Activated CD8-positive, alpha-beta memory T cell treated with anti-CD3 and anti-CD28 coated beads for 4 hours (primary cell): ENCODE data around the gene VANGL1.

Source experiments
- DNase-seq, 2 donors: peaks; one replicate each; pipeline ENCODE4 v3.0.0-alpha.2; 2020; ENCODE audit warnings: low read depth in 2 of 2

Gene VANGL1

GRCh38 chr1:115669002-115669673 is 27.4 kb downstream of the VANGL1 start:
- DNase-seq = no peak

DNA sequence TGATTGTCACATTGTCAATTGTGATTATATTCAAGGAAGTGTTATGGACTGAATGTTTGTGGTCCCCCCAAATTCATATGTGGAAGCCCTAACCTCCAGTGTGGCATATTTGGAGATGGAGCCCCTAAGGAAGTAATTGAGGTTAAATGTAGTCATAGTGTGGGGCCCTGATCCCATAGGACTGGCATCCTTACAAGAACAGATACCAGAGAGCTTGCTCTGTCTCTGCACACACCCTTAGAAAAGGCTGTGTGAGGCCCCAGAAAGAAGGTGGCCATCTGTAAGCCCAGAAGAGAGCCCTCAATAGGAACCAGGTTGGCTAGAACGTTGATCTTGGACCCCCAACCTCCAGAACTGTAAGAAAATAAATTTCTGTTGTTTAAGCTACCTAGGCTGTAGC is 28.1 kb downstream of the VANGL1 start:
- DNase-seq = no peak

DNA sequence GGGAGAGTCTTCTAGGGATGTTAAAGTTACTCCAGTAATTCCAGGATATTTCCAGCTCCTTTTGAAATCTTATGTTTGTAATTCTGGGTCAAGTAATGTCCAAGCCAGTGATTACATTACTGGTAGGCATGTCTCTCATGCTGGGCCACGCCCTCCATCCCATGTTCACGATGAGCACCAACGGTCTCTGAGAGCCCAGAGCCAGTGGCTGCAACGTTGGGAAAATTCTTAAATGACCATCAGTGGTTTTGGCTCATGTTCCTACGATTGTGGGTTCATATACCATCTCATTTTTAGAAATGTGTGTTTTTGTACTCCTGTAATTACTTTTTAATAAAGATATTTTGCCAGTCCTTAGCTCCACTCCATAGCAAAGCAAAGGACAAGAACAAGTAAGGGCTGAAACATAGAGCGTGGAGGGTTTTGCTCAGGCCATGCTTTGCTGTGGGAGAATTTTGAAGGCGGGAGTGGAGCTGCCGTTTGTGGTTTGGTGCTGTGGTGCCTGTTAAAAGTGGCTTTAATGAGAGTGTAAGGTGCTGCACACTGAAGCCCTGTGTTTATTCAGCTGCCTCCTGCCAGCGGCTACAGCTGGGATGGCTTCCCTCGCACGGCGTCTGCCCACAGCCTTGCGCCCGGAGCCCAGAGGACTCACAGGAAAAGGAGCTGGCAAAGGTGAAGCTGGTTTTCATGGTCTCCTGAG is 28.9 kb downstream of the VANGL1 start:
- DNase-seq = no peak

DNA sequence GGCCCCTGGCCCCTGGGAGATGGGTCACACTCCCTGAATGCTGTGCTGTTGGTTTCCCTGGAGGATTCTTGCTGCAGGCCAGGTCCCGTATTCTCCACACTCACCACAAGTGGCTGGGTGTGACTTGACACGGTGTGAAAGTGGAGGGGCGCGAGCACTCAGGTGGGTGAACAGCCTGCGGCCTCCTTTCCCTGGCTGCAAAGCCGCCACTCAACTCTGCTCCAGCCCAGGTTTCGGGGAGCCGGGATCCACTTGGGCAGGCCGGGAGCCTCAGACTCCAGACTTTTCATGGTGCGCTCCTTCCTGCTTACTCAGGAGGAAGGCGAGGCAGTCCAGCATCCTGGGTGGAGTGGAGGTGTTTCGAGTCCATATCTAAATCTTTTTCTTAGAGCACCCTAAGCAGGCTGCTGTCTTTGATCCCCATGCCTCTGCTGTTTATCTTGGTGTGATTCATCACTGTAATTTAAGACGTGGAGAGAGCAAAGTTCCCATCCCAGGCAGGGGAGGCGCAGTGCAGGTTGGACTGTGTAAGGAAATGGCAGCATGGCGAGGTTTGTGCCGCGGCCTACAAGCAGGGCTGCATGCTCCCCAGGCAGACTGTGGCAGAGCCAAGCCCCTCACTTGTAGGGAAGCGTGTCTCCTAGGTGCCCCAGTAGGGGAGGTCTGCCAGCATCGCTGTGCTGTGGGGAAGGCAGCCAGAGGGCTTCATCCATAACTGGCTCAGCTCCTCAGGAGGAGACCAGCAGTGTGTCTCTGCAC is 29.6 kb downstream of the VANGL1 start:
- no peak for DNase-seq

GRCh38 chr1:115672224-115673009 is 30.6 kb downstream of the VANGL1 start:
- DNase-seq = no peak

- DNase-seq = no peak
Observed at GRCh38 chr1:115676498-115677181, 34.9 kb downstream of the VANGL1 start.

- no peak for DNase-seq
Observed at GRCh38 chr1:115677182-115677555, 35.4 kb downstream of the VANGL1 start.

DNA sequence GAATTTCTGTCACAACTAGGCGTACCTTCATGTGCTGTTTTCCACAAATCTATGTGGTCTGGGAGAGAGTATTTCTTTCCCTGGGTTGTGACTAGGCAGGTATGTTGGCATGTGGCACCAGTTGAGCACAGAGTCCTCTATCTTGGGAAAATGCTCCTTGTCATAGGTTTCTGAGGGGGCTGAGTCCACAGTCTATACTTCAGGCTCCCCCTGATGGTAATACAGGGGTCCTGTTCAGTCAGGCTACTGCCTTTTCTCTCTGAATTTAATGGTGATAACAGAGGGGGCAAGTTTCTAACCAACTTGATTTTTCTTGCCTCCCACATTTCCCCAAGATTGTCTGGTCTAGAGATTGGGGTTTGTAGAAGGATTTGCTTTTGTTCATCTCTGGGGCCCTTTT is 35.8 kb downstream of the VANGL1 start:
- no peak for DNase-seq

- DNase-seq = no peak
Observed at GRCh38 chr1:115678141-115678540, 36.4 kb downstream of the VANGL1 start.

DNA sequence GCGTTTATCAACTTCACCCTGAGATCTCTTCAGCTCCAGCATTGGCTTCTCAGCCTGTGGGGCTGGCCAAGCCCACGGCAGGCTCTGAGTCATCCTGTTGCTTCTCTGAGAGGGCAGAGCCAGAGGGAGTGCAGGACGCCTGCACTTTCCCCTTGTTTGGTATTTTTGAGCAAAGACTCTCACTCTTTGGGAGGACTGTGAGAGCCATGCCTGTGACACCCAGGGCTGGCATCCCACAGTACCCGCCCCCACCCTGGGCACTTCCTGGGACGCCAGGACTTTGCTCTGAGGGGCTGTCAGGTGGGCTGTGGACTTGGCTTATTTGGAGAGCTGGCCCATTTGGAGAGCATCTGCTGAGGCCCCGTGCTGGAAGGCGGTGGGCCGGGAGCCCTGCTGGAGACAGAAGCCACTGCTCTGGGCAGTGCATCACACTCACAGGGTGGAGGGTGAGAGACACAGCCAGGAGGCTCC is 37.4 kb downstream of the VANGL1 start:
- no peak for DNase-seq

DNA sequence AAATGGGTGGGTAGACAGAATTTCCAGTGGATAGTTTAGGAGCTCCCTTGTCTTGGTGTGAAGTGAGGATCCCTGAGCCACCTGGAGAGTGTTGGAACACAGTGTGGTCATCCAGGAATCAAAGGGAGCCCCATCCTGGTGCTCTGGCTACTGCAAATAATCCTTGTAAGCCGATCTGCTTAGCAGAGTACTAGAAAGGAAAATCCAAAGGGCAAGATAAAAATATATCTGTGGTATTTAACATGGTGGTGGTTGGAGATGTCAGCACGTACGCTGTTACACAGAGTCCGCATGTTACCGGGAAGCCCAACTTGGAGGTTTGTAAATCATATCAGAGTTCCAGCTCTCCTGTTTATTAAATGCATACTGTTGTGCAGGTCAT is 39.0 kb downstream of the VANGL1 start:
- DNase-seq = no peak

DNA sequence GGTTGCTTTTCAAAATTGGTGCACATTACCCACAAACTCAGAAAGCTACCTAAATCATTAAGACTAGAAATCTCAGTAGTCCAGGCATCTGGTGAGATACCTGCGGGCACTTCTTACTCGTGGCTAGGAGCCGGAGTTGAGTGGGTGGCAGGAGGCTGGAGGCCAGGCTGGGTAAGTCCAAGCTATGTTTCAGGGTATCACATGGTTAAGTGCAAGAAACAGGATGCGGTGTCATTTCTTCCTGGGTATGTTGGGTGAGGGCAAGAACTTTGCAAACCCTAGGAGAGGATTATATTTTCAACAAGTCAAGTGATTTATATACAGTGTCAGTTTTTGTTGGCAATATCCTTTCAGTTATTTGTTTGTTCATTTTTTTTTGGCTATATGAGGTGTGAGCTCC is 41.0 kb downstream of the VANGL1 start:
- no peak for DNase-seq

DNA sequence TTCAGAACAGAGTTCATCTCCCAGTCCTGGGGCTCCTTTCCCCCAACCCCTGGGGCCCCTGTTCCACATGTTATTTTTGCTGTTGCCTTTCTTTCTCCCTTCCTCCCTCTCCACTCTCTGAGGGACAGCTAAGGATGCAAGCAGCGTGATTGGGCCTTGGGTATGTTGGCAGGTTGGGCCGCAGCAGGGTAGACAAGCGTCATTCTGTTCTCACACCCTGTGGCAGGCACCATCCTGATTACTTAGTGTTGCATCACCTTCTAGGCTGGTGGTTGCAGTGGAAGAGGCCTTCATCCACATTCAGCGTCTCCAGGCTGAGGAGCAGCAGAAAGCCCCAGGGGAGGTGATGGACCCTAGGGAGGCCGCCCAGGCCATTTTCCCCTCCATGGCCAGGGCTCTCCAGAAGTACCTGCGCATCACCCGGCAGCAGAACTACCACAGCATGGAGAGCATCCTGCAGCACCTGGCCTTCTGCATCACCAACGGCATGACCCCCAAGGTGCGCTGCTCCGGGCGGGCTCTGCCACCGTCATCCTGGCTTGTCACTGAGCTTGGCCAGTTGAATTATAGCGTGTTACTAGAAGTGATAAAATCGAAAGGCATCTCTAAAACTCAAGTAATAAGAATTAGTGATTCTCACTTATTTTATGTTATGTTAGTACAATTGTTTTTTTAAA is 43.4 kb downstream of the VANGL1 start:
- DNase-seq = no peak

DNA sequence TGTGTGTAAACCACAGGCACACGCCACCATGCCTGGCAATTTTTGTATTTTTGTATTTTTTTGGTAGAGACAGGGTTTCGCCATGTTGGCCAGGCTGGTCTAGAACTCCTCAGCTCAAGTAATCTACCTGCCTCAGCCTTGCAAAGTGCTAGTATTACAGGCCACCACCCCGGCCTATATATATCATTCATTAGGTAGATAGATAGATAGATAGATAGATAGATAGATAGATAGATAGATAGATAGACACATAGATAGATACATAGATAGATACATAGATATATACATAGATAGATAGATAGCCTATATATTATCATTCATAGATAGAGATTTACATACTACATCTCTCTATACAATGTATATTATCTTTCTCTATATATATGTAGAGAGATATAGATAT is 46.0 kb downstream of the VANGL1 start:
- DNase-seq = no peak

DNA sequence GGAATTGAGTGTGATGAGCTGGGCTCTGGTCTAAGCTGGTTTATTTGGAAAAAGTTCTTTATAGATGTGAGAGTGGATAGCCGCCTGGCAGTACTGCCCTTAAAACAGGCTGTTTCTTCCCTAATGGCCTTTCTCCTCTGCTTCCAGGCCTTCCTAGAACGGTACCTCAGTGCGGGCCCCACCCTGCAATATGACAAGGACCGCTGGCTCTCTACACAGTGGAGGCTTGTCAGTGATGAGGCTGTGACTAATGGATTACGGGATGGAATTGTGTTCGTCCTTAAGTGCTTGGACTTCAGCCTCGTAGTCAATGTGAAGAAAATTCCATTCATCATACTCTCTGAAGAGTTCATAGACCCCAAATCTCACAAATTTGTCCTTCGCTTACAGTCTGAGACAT is 49.2 kb downstream of the VANGL1 start:
- DNase-seq = no peak

DNA sequence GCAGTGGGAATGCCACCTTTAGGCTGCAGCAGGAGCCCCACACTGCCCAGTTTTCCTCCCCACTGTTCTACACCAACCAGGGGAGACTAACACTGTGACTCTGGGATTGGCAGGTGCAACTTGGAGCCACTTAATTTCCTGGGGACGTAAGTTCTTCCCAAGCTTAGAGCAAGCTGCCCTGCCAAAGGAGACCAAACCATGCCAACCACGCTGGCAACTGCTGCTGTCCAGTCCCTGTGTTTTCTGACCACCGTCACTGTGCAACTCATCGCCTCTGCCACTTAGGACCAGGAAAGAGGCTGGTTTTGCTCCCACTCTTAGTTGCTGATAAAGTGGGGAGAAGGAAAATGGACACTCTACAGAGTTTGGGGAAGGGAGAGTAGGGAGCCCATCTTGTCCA is 50.5 kb downstream of the VANGL1 start:
- no peak for DNase-seq

- DNase-seq = no peak
Observed at GRCh38 chr1:115694805-115695204, 53.0 kb downstream of the VANGL1 start.

DNA sequence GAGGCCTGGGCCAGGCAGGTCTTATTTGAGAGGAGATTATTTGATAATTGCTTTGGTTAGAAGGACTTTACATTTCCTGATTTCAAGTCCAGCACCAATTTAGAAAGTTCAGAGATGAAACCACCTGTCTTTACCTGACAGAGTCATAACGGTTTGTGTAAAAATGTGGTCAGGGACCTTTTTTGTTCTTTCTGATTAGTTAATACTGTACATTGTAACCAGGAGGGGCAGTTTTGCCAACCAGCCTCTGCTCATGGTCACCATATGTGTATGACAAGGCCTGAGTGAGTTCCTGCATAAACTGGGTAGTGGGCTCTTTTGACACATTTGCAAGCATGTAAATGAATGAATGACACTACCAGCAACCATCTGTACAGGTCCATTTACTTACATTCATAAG is 55.8 kb downstream of the VANGL1 start:
- no peak for DNase-seq

- DNase-seq = no peak
Observed at GRCh38 chr1:115701090-115701489, 59.3 kb downstream of the VANGL1 start.

DNA sequence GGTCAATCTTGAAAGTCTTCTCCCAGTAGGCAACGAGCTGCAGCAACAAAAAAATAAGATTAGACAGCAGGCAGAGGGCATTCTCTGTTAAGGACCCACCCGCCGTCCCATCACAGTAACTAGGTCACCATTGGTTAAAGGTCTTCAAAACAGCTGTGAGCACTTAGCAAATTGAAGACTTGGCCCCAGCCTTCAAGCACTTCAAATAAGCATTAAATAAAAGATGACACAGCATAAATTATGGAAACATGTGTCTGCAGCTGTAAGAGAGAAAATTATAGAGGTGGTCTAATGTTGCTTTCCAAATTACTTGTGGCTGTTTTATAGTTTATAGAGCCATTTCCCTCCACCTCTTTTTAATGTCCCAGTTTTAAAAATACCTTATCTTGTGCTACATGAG is 61.2 kb downstream of the VANGL1 start:
- no peak for DNase-seq
